GM12873 (cell line): Measurements from ENCODE around the gene AMZ1.

ENCODE experiments used
- CTCF ChIP-seq: IDR thresholded peaks from 2 replicates; pipeline ENCODE4 v1.5.1; 2012; ENCODE audit warnings: low read depth, mild to moderate bottlenecking, moderate library complexity, low read length, control low read depth; ENCODE audit not compliant: insufficient read depth; ENCODE audit errors: missing control alignments

AMZ1 gene

GRCh38 chr7:2643386-2644219 is 44.4 kb upstream of the AMZ1 start:
- peak; percentile 18 for TF ChIP-seq CTCF

- TF ChIP-seq CTCF = no peak
Measured at GRCh38 chr7:2644220-2644561, 43.8 kb upstream of the AMZ1 start.

GRCh38 chr7:2644562-2645273 is 43.3 kb upstream of the AMZ1 start:
- no peak for TF ChIP-seq CTCF

GRCh38 chr7:2645274-2645868 is 42.6 kb upstream of the AMZ1 start:
- no peak for TF ChIP-seq CTCF

- no peak for TF ChIP-seq CTCF
Measured at GRCh38 chr7:2646336-2646679, 41.7 kb upstream of the AMZ1 start.

GRCh38 chr7:2646680-2647571 is 41.1 kb upstream of the AMZ1 start:
- TF ChIP-seq CTCF = no peak

- no peak for TF ChIP-seq CTCF
Measured at GRCh38 chr7:2647594-2648172, 40.3 kb upstream of the AMZ1 start.
